NCI-H526 treated with DMSO at 0.1 percent for 48 hours (cell line): ENCODE results near the gene LIMS2.

Source experiments
- DNase-seq: peaks from one replicate; lab custom pipeline; 2025; lab: John Stamatoyannopoulos, UW

LIMS2 gene

GRCh38 chr2:127632592-127633489, 42.5 kb downstream of the LIMS2 start:
- DNase-seq: no peak

GRCh38 chr2:127631997-127632581, 43.2 kb downstream of the LIMS2 start:
- DNase-seq: no peak

- DNase-seq: no peak
Observed at GRCh38 chr2:127631541-127631996, 43.8 kb downstream of the LIMS2 start.

- no peak for DNase-seq
Observed at GRCh38 chr2:127630864-127631540, 44.3 kb downstream of the LIMS2 start.

GRCh38 chr2:127630096-127630863, 45.0 kb downstream of the LIMS2 start:
- DNase-seq: no peak

- no peak for DNase-seq
Observed at GRCh38 chr2:127629637-127630036, 45.7 kb downstream of the LIMS2 start.

GRCh38 chr2:127628767-127629614, 46.3 kb downstream of the LIMS2 start:
- no peak for DNase-seq

- no peak for DNase-seq
Observed at GRCh38 chr2:127627740-127628571, 47.4 kb downstream of the LIMS2 start.

- DNase-seq: no peak
Observed at GRCh38 chr2:127626917-127627739, 48.2 kb downstream of the LIMS2 start.

- no peak for DNase-seq
Observed at GRCh38 chr2:127626175-127626574, 49.2 kb downstream of the LIMS2 start.

- DNase-seq: no peak
Observed at GRCh38 chr2:127625572-127625951, 49.8 kb downstream of the LIMS2 start.

GRCh38 chr2:127624756-127625571, 50.4 kb downstream of the LIMS2 start:
- DNase-seq: no peak

- DNase-seq: no peak
Observed at GRCh38 chr2:127624320-127624755, 51.0 kb downstream of the LIMS2 start.

- DNase-seq: no peak
Observed at GRCh38 chr2:127623388-127624319, 51.7 kb downstream of the LIMS2 start.

GRCh38 chr2:127622561-127623387, 52.6 kb downstream of the LIMS2 start:
- no peak for DNase-seq

GRCh38 chr2:127621981-127622431, 53.3 kb downstream of the LIMS2 start:
- DNase-seq: no peak
